ENCODE measurements around the gene EIF5B. TPM values are rescaled to one million over a fixed set of nuclear protein-coding genes. Genes with fewer than 3 reads are reported as not detected.

Gene EIF5B
- total and polyA plus RNA-seq, 9 donors = 17.5 to 38.8 (median 30.4) TPM

DNA sequence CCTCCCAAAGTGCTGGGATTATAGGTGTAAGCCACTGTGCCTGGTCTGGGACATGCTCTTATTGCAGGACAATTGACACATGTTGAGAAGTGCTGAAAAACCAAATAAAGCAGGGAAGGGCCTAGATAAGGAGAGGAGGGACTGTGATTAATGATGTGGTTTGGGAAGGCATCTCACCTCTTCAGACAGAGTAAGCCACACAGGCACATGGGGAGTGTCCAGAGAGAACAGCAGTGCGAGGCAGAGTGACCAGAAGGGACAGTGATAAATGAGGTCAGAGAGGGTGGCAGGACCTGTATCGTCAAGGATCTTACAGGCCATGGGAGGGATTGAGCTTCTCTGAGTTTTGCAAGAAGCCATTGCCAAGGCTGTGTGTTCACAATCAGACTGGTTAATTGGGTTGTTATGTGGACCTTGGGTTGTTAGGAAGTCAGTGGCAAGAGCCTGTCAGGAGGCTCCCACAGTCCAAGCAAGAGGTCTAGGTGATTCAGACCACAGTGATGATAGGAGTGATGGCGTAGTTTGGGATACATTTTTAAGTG is 58.5 kb downstream of the EIF5B start:
- intact Hi-C loops (cut with DNase I) = no loop called here
- H3K27ac ChIP-seq = no peak overlapping the region
- no peaks in the 10 kb centered on the region for H3K9me3 ChIP-seq
- H3K36me3 ChIP-seq = no peaks in the 10 kb centered on the region
- H3K27me3 ChIP-seq = no peaks in the 10 kb centered on the region
- WGBS, 3 donors = 79 to 82% (median 81%) methylated on average over 3 of the region's 3 CpGs
- no peak overlapping the region for H3K4me3 ChIP-seq
- H3K4me1 ChIP-seq (ENCODE audit: insufficient read depth) = no peaks in the 10 kb centered on the region
- no peak for DNase-seq
- TF ChIP-seq POLR2A (IDR thresholded peaks at IDR 0.05) = no peak

- no peak for DNase-seq
- no peaks in the 10 kb centered on the region for H3K4me1 ChIP-seq (ENCODE audit: insufficient read depth)
- WGBS, 3 donors = 82 to 84% (median 82%) methylated on average over 3 of the region's 3 CpGs
- intact Hi-C loops (cut with DNase I) = no loop called here
- no peaks in the 10 kb centered on the region for H3K36me3 ChIP-seq
- H3K27me3 ChIP-seq = no peaks in the 10 kb centered on the region
- TF ChIP-seq POLR2A (IDR thresholded peaks at IDR 0.05) (no peak), EP300 (IDR thresholded peaks at IDR 0.05) (no peak)
- TF ChIP-seq, protein P1, sequence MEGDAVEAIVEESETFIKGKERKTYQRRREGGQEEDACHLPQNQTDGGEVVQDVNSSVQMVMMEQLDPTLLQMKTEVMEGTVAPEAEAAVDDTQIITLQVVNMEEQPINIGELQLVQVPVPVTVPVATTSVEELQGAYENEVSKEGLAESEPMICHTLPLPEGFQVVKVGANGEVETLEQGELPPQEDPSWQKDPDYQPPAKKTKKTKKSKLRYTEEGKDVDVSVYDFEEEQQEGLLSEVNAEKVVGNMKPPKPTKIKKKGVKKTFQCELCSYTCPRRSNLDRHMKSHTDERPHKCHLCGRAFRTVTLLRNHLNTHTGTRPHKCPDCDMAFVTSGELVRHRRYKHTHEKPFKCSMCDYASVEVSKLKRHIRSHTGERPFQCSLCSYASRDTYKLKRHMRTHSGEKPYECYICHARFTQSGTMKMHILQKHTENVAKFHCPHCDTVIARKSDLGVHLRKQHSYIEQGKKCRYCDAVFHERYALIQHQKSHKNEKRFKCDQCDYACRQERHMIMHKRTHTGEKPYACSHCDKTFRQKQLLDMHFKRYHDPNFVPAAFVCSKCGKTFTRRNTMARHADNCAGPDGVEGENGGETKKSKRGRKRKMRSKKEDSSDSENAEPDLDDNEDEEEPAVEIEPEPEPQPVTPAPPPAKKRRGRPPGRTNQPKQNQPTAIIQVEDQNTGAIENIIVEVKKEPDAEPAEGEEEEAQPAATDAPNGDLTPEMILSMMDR (IDR thresholded peaks at IDR 0.05) = no peak
- no peak overlapping the region for H3K4me3 ChIP-seq
- H3K27ac ChIP-seq = no peak overlapping the region
- no peaks in the 10 kb centered on the region for H3K9me3 ChIP-seq
These were observed 60.2 kb downstream of the EIF5B start for GRCh38 chr2:99397266-99397920.

DNA sequence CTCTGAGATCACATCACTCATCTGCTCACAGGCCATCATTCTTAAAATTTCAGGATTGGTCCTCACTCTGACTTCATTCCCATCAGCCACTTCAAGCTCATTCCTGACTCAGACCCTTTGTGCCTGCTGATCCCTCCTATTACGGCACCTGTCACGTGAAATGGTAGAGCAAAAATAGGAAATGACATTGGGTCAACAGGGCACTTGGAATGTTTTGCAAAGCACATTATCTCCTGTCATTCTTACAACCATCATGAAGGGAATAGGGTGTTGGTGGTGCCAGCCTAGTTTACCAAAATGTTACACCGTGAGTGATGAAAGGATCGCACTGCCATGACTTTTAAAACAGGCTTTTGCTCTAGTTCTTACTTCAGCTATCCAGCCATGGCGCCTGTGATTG is 61.1 kb downstream of the EIF5B start:
- H3K4me3 ChIP-seq = no peak overlapping the region
- H3K27ac ChIP-seq = no peak overlapping the region
- no peaks in the 10 kb centered on the region for H3K36me3 ChIP-seq
- no peaks in the 10 kb centered on the region for H3K27me3 ChIP-seq
- intact Hi-C loops (cut with DNase I) = no loop called here
- WGBS, 3 donors = 91 to 95% (median 95%) methylated on average over 5 of the region's 5 CpGs
- no peaks in the 10 kb centered on the region for H3K9me3 ChIP-seq
- DNase-seq = no peak
- TF ChIP-seq EP300 (IDR thresholded peaks at IDR 0.05) (no peak), POLR2A (IDR thresholded peaks at IDR 0.05) (no peak)
- TF ChIP-seq, protein P1 (IDR thresholded peaks at IDR 0.05) = no peak
- no peaks in the 10 kb centered on the region for H3K4me1 ChIP-seq (ENCODE audit: insufficient read depth)

DNA sequence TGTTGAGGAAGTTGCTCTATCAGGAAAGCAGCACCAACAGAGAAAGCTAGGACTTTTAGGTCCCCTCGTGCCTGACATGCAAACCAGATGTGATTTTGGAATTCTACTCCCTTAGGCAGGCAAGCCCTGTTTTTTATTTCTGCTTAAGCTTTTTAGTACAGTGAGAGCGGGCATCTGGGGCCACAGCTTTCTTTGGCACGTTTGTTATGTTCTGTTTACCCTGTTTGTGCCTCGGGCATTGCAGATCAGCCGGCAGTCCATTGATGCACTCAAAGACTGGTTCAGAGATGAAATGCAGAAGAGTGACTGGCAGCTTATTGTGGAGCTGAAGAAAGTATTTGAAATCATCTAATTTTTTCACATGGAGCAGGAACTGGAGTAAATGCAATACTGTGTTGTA is 61.9 kb downstream of the EIF5B start:
- Histone ChIP-seq H3K27me3 (no peaks in the 10 kb centered on the region), H3K4me1 (ENCODE audit: insufficient read depth) (no peaks in the 10 kb centered on the region), H3K4me3 (no peak overlapping the region), H3K36me3 (no peaks in the 10 kb centered on the region), H3K9me3 (no peaks in the 10 kb centered on the region), H3K27ac (no peak overlapping the region)
- TF ChIP-seq, protein P1 (IDR thresholded peaks at IDR 0.05) = no peak
- no peak for TF ChIP-seq EP300 (IDR thresholded peaks at IDR 0.05)
- no peak for TF ChIP-seq POLR2A (IDR thresholded peaks at IDR 0.05)
- intact Hi-C loops (cut with DNase I) = no loop called here
- DNase-seq = no peak
- 83 to 89% (median 86%) methylated on average over 5 of the region's 5 CpGs for WGBS, 3 donors

GRCh38 chr2:99399795-99400194 is 62.6 kb downstream of the EIF5B start:
- no peak for TF ChIP-seq EP300 (IDR thresholded peaks at IDR 0.05)
- TF ChIP-seq, protein P1 (IDR thresholded peaks at IDR 0.05) = no peak
- no peak for TF ChIP-seq POLR2A (IDR thresholded peaks at IDR 0.05)
- H3K27me3 ChIP-seq = no peaks in the 10 kb centered on the region
- no peak overlapping the region for H3K4me3 ChIP-seq
- intact Hi-C loops (cut with DNase I) = no loop called here
- no peak overlapping the region for H3K27ac ChIP-seq
- DNase-seq = no peak
- H3K36me3 ChIP-seq = no peaks in the 10 kb centered on the region
- no peaks in the 10 kb centered on the region for H3K4me1 ChIP-seq (ENCODE audit: insufficient read depth)
- H3K9me3 ChIP-seq = no peaks in the 10 kb centered on the region
- 75 to 88% (median 80%) methylated on average over 2 of the region's 2 CpGs for WGBS, 3 donors

All from ovary (tissue), 9 donors.